NCI-H1694 treated with DMSO at 0.1 percent for 48 hours (cell line): ENCODE results near the gene GRID1.
"Not testable (repeated sequence)": the region's sequence is repeated elsewhere in the genome, so short reads cannot be mapped to it uniquely, and the experiment has no call there.

Source experiments
- DNase-seq: peaks from one replicate; lab custom pipeline; 2025; lab: John Stamatoyannopoulos, UW

Gene GRID1

GRCh38 chr10:86077871-86078638, 288.5 kb downstream of the GRID1 start:
- DNase-seq, result no peak

GRCh38 chr10:86077271-86077670, 289.3 kb downstream of the GRID1 start:
- no peak for DNase-seq

GRCh38 chr10:86076497-86076896, 290.1 kb downstream of the GRID1 start:
- DNase-seq, result not testable (repeated sequence)

- DNase-seq, result no peak
Observed at GRCh38 chr10:86075512-86075911, 291.1 kb downstream of the GRID1 start.

GRCh38 chr10:86074294-86074693, 292.3 kb downstream of the GRID1 start:
- DNase-seq, result no peak

- DNase-seq, result no peak
Observed at GRCh38 chr10:86073199-86073977, 293.2 kb downstream of the GRID1 start.

- DNase-seq, result no peak
Observed at GRCh38 chr10:86072413-86072812, 294.2 kb downstream of the GRID1 start.

- no peak for DNase-seq
Observed at GRCh38 chr10:86071758-86072157, 294.8 kb downstream of the GRID1 start.

GRCh38 chr10:86071145-86071544, 295.4 kb downstream of the GRID1 start:
- no peak for DNase-seq

GRCh38 chr10:86070278-86070677, 296.3 kb downstream of the GRID1 start:
- no peak for DNase-seq

- no peak for DNase-seq
Observed at GRCh38 chr10:86068231-86069054, 298.2 kb downstream of the GRID1 start.

- DNase-seq, result no peak
Observed at GRCh38 chr10:86067436-86068050, 299.1 kb downstream of the GRID1 start.

- DNase-seq, result no peak
Observed at GRCh38 chr10:86066696-86067095, 299.9 kb downstream of the GRID1 start.

GRCh38 chr10:86065711-86066251, 300.8 kb downstream of the GRID1 start:
- no peak for DNase-seq

- no peak for DNase-seq
Observed at GRCh38 chr10:86064931-86065662, 301.5 kb downstream of the GRID1 start.

GRCh38 chr10:86064219-86064618, 302.4 kb downstream of the GRID1 start:
- no peak for DNase-seq

- no peak for DNase-seq
Observed at GRCh38 chr10:86063341-86063740, 303.3 kb downstream of the GRID1 start.

- DNase-seq, result no peak
Observed at GRCh38 chr10:86062647-86063145, 303.9 kb downstream of the GRID1 start.

GRCh38 chr10:86062198-86062550, 304.4 kb downstream of the GRID1 start:
- no peak for DNase-seq

- DNase-seq, result peak; percentile 58
Observed at GRCh38 chr10:86061278-86062197, 305.1 kb downstream of the GRID1 start.
